ENCODE data around the gene EXD2.

EXD2 gene

DNA sequence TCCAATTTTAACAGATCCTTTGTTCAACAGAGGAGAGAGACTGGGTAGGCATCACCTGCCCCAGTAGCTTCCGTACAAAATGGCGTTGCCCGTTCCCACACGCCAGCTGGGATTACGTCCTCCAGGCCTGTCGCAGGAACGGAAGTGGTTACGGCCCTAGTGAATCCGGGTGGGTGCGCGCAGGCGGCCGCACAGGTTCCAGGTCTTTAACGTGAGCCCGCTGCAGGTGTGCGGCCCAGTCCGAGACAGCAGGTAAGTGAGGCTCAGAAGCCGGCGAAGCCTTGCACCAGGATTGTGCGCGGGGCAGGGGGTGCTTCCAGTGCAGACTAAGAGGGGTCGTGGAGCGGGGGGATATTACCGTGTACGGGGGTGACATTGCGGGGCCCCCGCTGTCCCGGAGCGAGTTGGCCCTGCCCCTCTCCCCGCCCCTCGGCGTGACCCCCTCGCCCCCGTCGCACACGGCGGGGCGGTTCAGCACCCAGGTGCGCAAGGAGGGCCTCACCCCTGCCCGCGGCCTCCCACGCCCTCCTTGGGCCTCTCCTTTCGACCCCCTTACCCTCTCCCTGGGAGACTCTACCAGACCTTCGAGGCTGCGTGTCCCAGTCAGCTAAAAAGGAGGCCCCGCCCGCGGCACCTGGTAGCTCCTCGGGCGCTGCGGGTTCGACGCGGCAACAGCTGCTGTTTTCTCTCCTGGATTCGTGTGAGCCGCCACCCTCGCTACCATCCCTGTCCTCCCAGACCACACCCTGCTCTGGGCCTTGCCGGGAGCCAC is at the start of gene EXD2:
Gene EXD2, plus strand, starts transcription at position 159 of the 772 bp plus-strand sequence. CDS start 17,973 bp downstream, outside the sequence.
- no peaks in the 10 kb centered on the region for H4K20me1 ChIP-seq (ENCODE audit: control insufficient read depth, insufficient read depth, low read depth, low read length)
- H3K27ac ChIP-seq (ENCODE audit: low read depth, low read length) = no peak within 1 kb of the TSS
- peaks cover 6% of the 10 kb centered on the region; the same call in 1 of the 2 replicates for H3F3A ChIP-seq (ENCODE audit: control insufficient read depth, insufficient read depth)
- no peaks in the 10 kb centered on the region for H3K36me3 ChIP-seq (ENCODE audit: control insufficient read depth, low read length)
- no peaks in the 10 kb centered on the region for H3K9me2 ChIP-seq (replicated peaks; ENCODE audit: control insufficient read depth, low read length)
- peak within 1 kb of the TSS; percentile 82 for H3K4me3 ChIP-seq (ENCODE audit: low read length)
- peak within 1 kb of the TSS; percentile 76 for H3K4me2 ChIP-seq (ENCODE audit: low read length)
- peaks cover 19% of the 10 kb centered on the region for H3K4me1 ChIP-seq (ENCODE audit: control insufficient read depth, low read length)
- no peaks in the 10 kb centered on the region for H3K9me3 ChIP-seq (ENCODE audit: control insufficient read depth, insufficient read depth, low read length)
- H3K79me2 ChIP-seq (ENCODE audit: control insufficient read depth, low read length) = peaks cover 5% of the 10 kb centered on the region; the same call in 1 of the 2 replicates
- TF ChIP-seq CTCF (IDR thresholded peaks at IDR 0.05; ENCODE audit: low read depth, low read length, poor library complexity, severe bottlenecking) = no peak
- TF ChIP-seq EZH2phosphoT487 (IDR thresholded peaks at IDR 0.05; ENCODE audit: borderline replicate concordance, low read length) = no peak
- H3K27me3 ChIP-seq (ENCODE audit: control insufficient read depth, low read length) = no peaks in the 10 kb centered on the region

- Histone ChIP-seq H3K27me3 (ENCODE audit: control insufficient read depth, low read length) (no peaks in the 10 kb centered on the region), H3K4me1 (ENCODE audit: control insufficient read depth, low read length) (no peaks in the 10 kb centered on the region), H3K27ac (ENCODE audit: low read depth, low read length) (no peak overlapping the region), H3K9me2 (replicated peaks; ENCODE audit: control insufficient read depth, low read length) (no peaks in the 10 kb centered on the region), H3K4me3 (ENCODE audit: low read length) (no peak overlapping the region), H3K9me3 (ENCODE audit: control insufficient read depth, insufficient read depth, low read length) (no peaks in the 10 kb centered on the region), H4K20me1 (ENCODE audit: control insufficient read depth, insufficient read depth, low read depth, low read length) (no peaks in the 10 kb centered on the region), H3K36me3 (ENCODE audit: control insufficient read depth, low read length) (peaks cover 14% of the 10 kb centered on the region), H3K79me2 (ENCODE audit: control insufficient read depth, low read length) (peaks cover 74% of the 10 kb centered on the region), H3F3A (ENCODE audit: control insufficient read depth, insufficient read depth) (no peaks in the 10 kb centered on the region), H3K4me2 (ENCODE audit: low read length) (no peak overlapping the region)
- TF ChIP-seq EZH2phosphoT487 (IDR thresholded peaks at IDR 0.05; ENCODE audit: borderline replicate concordance, low read length) = no peak
- no peak for TF ChIP-seq CTCF (IDR thresholded peaks at IDR 0.05; ENCODE audit: low read depth, low read length, poor library complexity, severe bottlenecking)
Observed at GRCh38 chr14:69141550-69141949, 49.7 kb upstream of the EXD2 start.

DNA sequence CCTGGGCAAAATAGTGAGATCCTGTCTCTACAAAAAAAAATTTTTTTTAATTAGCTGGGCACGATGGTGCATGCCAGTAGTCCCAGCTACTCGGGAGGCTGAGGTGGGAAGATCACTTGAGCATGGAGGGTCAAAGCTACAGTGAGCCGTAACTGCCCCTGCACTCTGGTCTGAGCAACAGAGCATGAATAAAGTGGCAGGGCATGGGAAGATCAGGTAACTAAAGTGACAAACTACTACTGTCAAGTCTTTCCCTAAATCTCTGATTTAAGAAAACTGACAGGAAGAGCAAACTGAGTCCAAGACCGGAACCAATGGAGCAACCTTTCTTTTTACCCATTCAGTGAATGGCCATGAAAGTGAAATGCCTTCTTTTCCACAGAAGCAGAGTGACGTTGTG is 49.2 kb upstream of the EXD2 start:
- Histone ChIP-seq H3K9me3 (ENCODE audit: control insufficient read depth, insufficient read depth, low read length) (no peaks in the 10 kb centered on the region), H3K36me3 (ENCODE audit: control insufficient read depth, low read length) (peaks cover 17% of the 10 kb centered on the region), H3K27ac (ENCODE audit: low read depth, low read length) (no peak overlapping the region), H3K4me2 (ENCODE audit: low read length) (no peak overlapping the region), H3K4me1 (ENCODE audit: control insufficient read depth, low read length) (no peaks in the 10 kb centered on the region), H3K4me3 (ENCODE audit: low read length) (no peak overlapping the region), H3K9me2 (replicated peaks; ENCODE audit: control insufficient read depth, low read length) (no peaks in the 10 kb centered on the region), H3K79me2 (ENCODE audit: control insufficient read depth, low read length) (peaks cover 77% of the 10 kb centered on the region), H3F3A (ENCODE audit: control insufficient read depth, insufficient read depth) (no peaks in the 10 kb centered on the region), H4K20me1 (ENCODE audit: control insufficient read depth, insufficient read depth, low read depth, low read length) (no peaks in the 10 kb centered on the region; the same call in 1 of the 2 replicates), H3K27me3 (ENCODE audit: control insufficient read depth, low read length) (no peaks in the 10 kb centered on the region)
- no peak for TF ChIP-seq EZH2phosphoT487 (IDR thresholded peaks at IDR 0.05; ENCODE audit: borderline replicate concordance, low read length)
- TF ChIP-seq CTCF (IDR thresholded peaks at IDR 0.05; ENCODE audit: low read depth, low read length, poor library complexity, severe bottlenecking) = no peak
